ENCODE results near the gene CADPS.

DNA sequence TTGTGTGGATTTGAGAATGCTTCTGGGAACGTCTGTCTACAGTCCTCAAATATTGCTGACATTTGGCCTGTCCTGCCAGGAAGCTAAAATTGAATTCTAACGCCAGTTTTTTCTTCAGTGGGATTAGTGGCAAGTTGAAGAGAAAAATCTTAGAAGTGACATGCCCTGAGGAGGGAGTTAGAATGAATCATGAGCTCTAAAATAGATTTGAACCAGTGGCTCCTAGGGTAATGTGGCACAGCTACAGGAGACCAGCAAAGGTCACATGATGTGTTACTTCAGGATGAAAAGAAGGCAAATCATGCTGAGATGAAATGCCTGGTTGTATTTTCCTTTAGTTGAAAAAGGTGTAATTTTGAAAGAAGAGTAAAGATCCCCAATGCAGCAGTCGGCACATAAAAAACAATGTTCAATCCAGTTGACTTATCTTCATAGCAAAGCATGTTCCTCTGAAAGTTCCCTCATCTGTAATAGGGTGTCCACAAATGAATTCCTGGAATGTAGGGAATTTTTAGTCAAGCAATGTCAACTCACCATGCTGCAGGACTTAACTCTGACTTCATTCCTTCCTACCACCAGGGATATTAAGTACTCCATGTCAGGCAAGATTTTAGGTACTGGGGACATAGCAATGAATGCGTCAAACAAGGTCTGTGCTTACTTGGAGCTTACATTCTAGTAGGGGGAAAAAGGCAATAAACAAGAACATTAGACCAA lies 171.6 kb downstream of the CADPS start:
- no peak for TF ChIP-seq RAD21 (IDR thresholded peaks at IDR 0.05; ENCODE audit: low read length)
- no peak for TF ChIP-seq MAZ (IDR thresholded peaks at IDR 0.05; ENCODE audit: borderline replicate concordance, low read depth, low read length)
- TF ChIP-seq, protein P1, sequence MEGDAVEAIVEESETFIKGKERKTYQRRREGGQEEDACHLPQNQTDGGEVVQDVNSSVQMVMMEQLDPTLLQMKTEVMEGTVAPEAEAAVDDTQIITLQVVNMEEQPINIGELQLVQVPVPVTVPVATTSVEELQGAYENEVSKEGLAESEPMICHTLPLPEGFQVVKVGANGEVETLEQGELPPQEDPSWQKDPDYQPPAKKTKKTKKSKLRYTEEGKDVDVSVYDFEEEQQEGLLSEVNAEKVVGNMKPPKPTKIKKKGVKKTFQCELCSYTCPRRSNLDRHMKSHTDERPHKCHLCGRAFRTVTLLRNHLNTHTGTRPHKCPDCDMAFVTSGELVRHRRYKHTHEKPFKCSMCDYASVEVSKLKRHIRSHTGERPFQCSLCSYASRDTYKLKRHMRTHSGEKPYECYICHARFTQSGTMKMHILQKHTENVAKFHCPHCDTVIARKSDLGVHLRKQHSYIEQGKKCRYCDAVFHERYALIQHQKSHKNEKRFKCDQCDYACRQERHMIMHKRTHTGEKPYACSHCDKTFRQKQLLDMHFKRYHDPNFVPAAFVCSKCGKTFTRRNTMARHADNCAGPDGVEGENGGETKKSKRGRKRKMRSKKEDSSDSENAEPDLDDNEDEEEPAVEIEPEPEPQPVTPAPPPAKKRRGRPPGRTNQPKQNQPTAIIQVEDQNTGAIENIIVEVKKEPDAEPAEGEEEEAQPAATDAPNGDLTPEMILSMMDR (conservative IDR thresholded peaks at IDR 0.05; ENCODE audit: low read depth, low read length): no peak
- no peak for TF ChIP-seq POLR2A (IDR thresholded peaks at IDR 0.05; ENCODE audit: low read depth, low read length)
- TF ChIP-seq RCOR1 (IDR thresholded peaks at IDR 0.05; ENCODE audit: insufficient replicate concordance, low read length): no peak
